Heart left ventricle (tissue), 16 donors: ENCODE results near the gene MVK. TPM values are rescaled to one million over a fixed set of nuclear protein-coding genes. Genes with fewer than 3 reads are reported as not detected.

Experiments
- ATAC-seq, 4 donors: fragments of 200-7000 bp; cut with Tn5 transposase; one replicate each; pipeline ENCODE4 v1.9.1; 2020 to 2022; ENCODE audit warnings: moderate library complexity in 4 of 4, mild to moderate bottlenecking in 3 of 4, moderate number of reproducible peaks in 1 of 4
- DNase-seq, 5 donors: peaks; one replicate each; pipeline ENCODE4 v3.0.0-alpha.2; 2020
- H3K27ac ChIP-seq, 12 donors: fragments of 200-600 bp; sonication (generic) in 4 of 12; one replicate each; pipeline versions ENCODE4 v1.5.0 to v1.8.0; 2016 to 2022; ENCODE audit warnings: mild to moderate bottlenecking in 2 of 12
- H3K27me3 ChIP-seq, 9 donors: fragments of 200-600 bp; sonication (generic) in 2 of 9; one replicate each; pipeline versions ENCODE4 v1.5.1 to v1.8.0; 2016 to 2022; ENCODE audit warnings: mild to moderate bottlenecking in 3 of 9
- H3K36me3 ChIP-seq, 9 donors: fragments of 200-600 bp; sonication (generic) in 2 of 9; one replicate each; pipeline versions ENCODE4 v1.5.0 to v1.8.0; 2018 to 2022; ENCODE audit warnings: mild to moderate bottlenecking in 2 of 9
- H3K4me1 ChIP-seq, 12 donors: fragments of 200-600 bp; sonication (generic) in 4 of 12; one replicate each; pipeline versions ENCODE4 v1.5.0 to v1.8.0; 2016 to 2022; ENCODE audit warnings: mild to moderate bottlenecking in 3 of 12
- H3K4me3 ChIP-seq, 12 donors: fragments of 200-600 bp; sonication (generic) in 4 of 12; one replicate each; pipeline versions ENCODE4 v1.5.0 to v1.8.0; 2017 to 2022; ENCODE audit warnings: mild to moderate bottlenecking in 9 of 12, moderate library complexity in 4 of 12
- H3K9me3 ChIP-seq, 12 donors: fragments of 200-600 bp; sonication (generic) in 4 of 12; one replicate each; pipeline versions ENCODE4 v1.5.0 to v1.8.0; 2016 to 2022; ENCODE audit warnings: mild to moderate bottlenecking in 1 of 12
- CTCF ChIP-seq, 12 donors: fragments of 200-600 bp; sonication (generic) in 4 of 12; IDR thresholded peaks; one replicate each; pipeline versions ENCODE4 v1.5.0 to v1.8.0; 2018 to 2022; ENCODE audit warnings: antibody characterized with exemption in 12 of 12, mild to moderate bottlenecking in 5 of 12
- POLR2A ChIP-seq, 2 donors: fragments of 450-650 bp; IDR thresholded peaks; one replicate each; pipeline ENCODE4 v1.6.1; 2017; ENCODE audit warnings: antibody characterized with exemption in 2 of 2, mild to moderate bottlenecking in 2 of 2, moderate library complexity in 2 of 2
- WGBS, 4 donors: extraction: QIAGEN DNeasy Blood & Tissue Kit in 2 of 4; methylation state at CpG; one replicate each; pipeline versions ENCODE4 v1.1.5 to v1.1.7; 2013 to 2018; 5-methylcytosine and 5-hydroxymethylcytosine counted together
- intact Hi-C, 10 donors: fragments of 100-400 bp; cut with DNase I; formaldehyde crosslinking; loops; one replicate each; pipeline versions ENCODE4 v1.11.1 to v1.14.2; 2022
- polyA plus RNA-seq, 2 donors: library from polyadenylated mRNA; stranded (reverse); fragments of 200-250 nt; gene quantifications; one replicate each; pipeline ENCODE4 v1.2.3, GENCODE V29; 2013
- total RNA-seq, 9 donors: library from RNA; depleted of rRNA in 2 of 9; stranded (reverse); fragments of >200 nt in 2 of 9; fragmentation: NEBNext Ultra II Directional in 3 of 9; extraction: Animal tissue kit (Norgen Biotek cat#: 25700) in 3 of 9; gene quantifications; one replicate each; pipeline versions ENCODE4 v1.1.0 to v1.2.4, GENCODE V29; 2016 to 2023
- donor health status: ischemic (EF 13 %, LVEDD 7.1; RV severe dilation, severe dysfunction).
- donor health status: healthy with polysubstance abuse.
- donor health status: DM: no; HTN: yes; CAD: no.
- donor health status: DM: no; HTN: no; CAD: no.
- donor health status: ischemic (EF 25% LVEDD 6.9; RV normal size, moderate dysfunction).
- donor health status: ischemic (EF 25% LVEDD 5.7; RV mildly dilated, moderate dysfunction).
- donor health status: healthy.
- donor health status: DM: yes; HTN: yes; CAD: no.
- donor health status: ischemic (EF 35%, LVEDD 5.7; RV mildly dilated, moderate dysfunction).
- donor health status: nonischemic (EF 11% LVEDD 7.7; RV severe dilation, severe dysfunction).
- donor health status: DM: yes; HTN: yes; CAD: no.
- donor health status: PGD.
- donor health status: ischemic (EF 29% LVEDD 5.4; RV normal size, mild dysfunction).
- donor health status: nonischemic (EF 23%, LVEDD 6.1; RV moderate dilation, normal function).

Gene MVK
- total and polyA plus RNA-seq, 11 donors: 7.9 to 14.9 (median 10.1) TPM

GRCh38 chr12:109608270-109608669 is 34.7 kb downstream of the MVK start:
- ATAC-seq: no peak
- H3K4me1 ChIP-seq: peaks cover 0 to 15% (median 4%) of the 10 kb centered on the region in 12 donors
- intact Hi-C loops: loop anchor here in 1 of 10 donors (5.0 kb wide), 1 partner anchor 104 kb away; the partner anchor contains the start of gene FAM222A
- H3K27me3 ChIP-seq: peaks cover 0 to 25% (median 3%) of the 10 kb centered on the region in 9 donors
- no peaks in the 10 kb centered on the region for H3K36me3 ChIP-seq
- TF ChIP-seq CTCF (IDR thresholded peaks at IDR 0.05) (no peak), POLR2A (IDR thresholded peaks at IDR 0.05) (no peak)
- H3K4me3 ChIP-seq: no peak overlapping the region
- WGBS, 4 donors: 80 to 98% (median 85%) methylated on average over 4 of the region's 4 CpGs
- H3K27ac ChIP-seq: no peak overlapping the region
- no peak for DNase-seq
- H3K9me3 ChIP-seq: no peaks in the 10 kb centered on the region

- TF ChIP-seq POLR2A (IDR thresholded peaks at IDR 0.05): no peak
- no peak for TF ChIP-seq CTCF (IDR thresholded peaks at IDR 0.05)
- peaks cover 0 to 30% (median 3%) of the 10 kb centered on the region in 9 donors for H3K27me3 ChIP-seq
- no peak for ATAC-seq
- no peak overlapping the region for H3K27ac ChIP-seq
- 94 to 99% (median 95%) methylated on average over 3 of the region's 3 CpGs for WGBS, 4 donors
- DNase-seq: no peak
- intact Hi-C loops: loop anchor here in 1 of 10 donors (5.0 kb wide), 1 partner anchor 104 kb away; the partner anchor contains the start of gene FAM222A
- H3K4me3 ChIP-seq: no peak overlapping the region
- no peaks in the 10 kb centered on the region for H3K9me3 ChIP-seq
- no peaks in the 10 kb centered on the region for H3K36me3 ChIP-seq
- H3K4me1 ChIP-seq: peaks cover 0 to 15% (median 4%) of the 10 kb centered on the region in 12 donors
These were observed 35.2 kb downstream of the MVK start for GRCh38 chr12:109608793-109609192.

GRCh38 chr12:109609342-109609741 is 35.7 kb downstream of the MVK start:
- 40 to 50% (median 47%) methylated on average over 2 of the region's 2 CpGs for WGBS, 4 donors
- H3K27me3 ChIP-seq: peaks cover 0 to 30% (median 3%) of the 10 kb centered on the region in 9 donors
- no peaks in the 10 kb centered on the region for H3K9me3 ChIP-seq
- no peak overlapping the region for H3K27ac ChIP-seq
- ATAC-seq (no peak), DNase-seq (no peak)
- no peak overlapping the region for H3K4me3 ChIP-seq
- peaks cover 0 to 15% (median 4%) of the 10 kb centered on the region in 12 donors for H3K4me1 ChIP-seq
- TF ChIP-seq CTCF (IDR thresholded peaks at IDR 0.05): no peak
- no peak for TF ChIP-seq POLR2A (IDR thresholded peaks at IDR 0.05)
- intact Hi-C loops: loop anchor here in 1 of 10 donors (5.0 kb wide), 1 partner anchor 103 kb away; the partner anchor contains the start of gene FAM222A
- H3K36me3 ChIP-seq: no peaks in the 10 kb centered on the region

GRCh38 chr12:109610523-109610922 is 36.9 kb downstream of the MVK start:
- H3K4me3 ChIP-seq: no peak overlapping the region
- H3K27ac ChIP-seq: no peak overlapping the region
- ATAC-seq: no peak
- peaks cover 0 to 15% (median 4%) of the 10 kb centered on the region in 12 donors for H3K4me1 ChIP-seq
- peaks cover 0 to 35% (median 3%) of the 10 kb centered on the region in 9 donors for H3K27me3 ChIP-seq
- no peaks in the 10 kb centered on the region for H3K9me3 ChIP-seq
- H3K36me3 ChIP-seq: no peaks in the 10 kb centered on the region
- no peak for DNase-seq
- intact Hi-C loops: no loop called here
- 83 to 94% (median 87%) methylated on average over 4 of the region's 4 CpGs for WGBS, 4 donors
- TF ChIP-seq POLR2A (IDR thresholded peaks at IDR 0.05) (no peak), CTCF (IDR thresholded peaks at IDR 0.05) (no peak)
